Hematopoietic multipotent progenitor cell treated with erythropoietin and hydrocortisone succinate and interleukin-3 and kit ligand, for 8 days (in vitro differentiated cells): ENCODE measurements around the gene TSPAN18.

Source experiments
- DNase-seq: peaks from one replicate; pipeline ENCODE4 v3.0.0-alpha.2; 2015

Gene TSPAN18

GRCh38 chr11:44779736-44780520 is 53.2 kb downstream of the TSPAN18 start:
- no peak for DNase-seq

GRCh38 chr11:44780940-44781631 is 54.3 kb downstream of the TSPAN18 start:
- peak; percentile 99 for DNase-seq

- peak; percentile 59 for DNase-seq
These were observed 54.9 kb downstream of the TSPAN18 start for GRCh38 chr11:44781655-44782054.

GRCh38 chr11:44782478-44782877 is 55.7 kb downstream of the TSPAN18 start:
- DNase-seq, result no peak

- DNase-seq, result no peak
These were observed 57.6 kb downstream of the TSPAN18 start for GRCh38 chr11:44784436-44784760.

- no peak for DNase-seq
These were observed 58.1 kb downstream of the TSPAN18 start for GRCh38 chr11:44784851-44785250.

- peak; percentile 19 for DNase-seq
These were observed 59.3 kb downstream of the TSPAN18 start for GRCh38 chr11:44785856-44786607.

- no peak for DNase-seq
These were observed 60.3 kb downstream of the TSPAN18 start for GRCh38 chr11:44787070-44787469.

- no peak for DNase-seq
These were observed 61.2 kb downstream of the TSPAN18 start for GRCh38 chr11:44787981-44788380.

- no peak for DNase-seq
These were observed 61.9 kb downstream of the TSPAN18 start for GRCh38 chr11:44788536-44789261.

GRCh38 chr11:44789496-44789895 is 62.7 kb downstream of the TSPAN18 start:
- DNase-seq, result no peak

GRCh38 chr11:44790211-44790610 is 63.4 kb downstream of the TSPAN18 start:
- no peak for DNase-seq

GRCh38 chr11:44791316-44791925 is 64.7 kb downstream of the TSPAN18 start:
- no peak for DNase-seq

GRCh38 chr11:44792171-44792570 is 65.4 kb downstream of the TSPAN18 start:
- no peak for DNase-seq

GRCh38 chr11:44793350-44794090 is 66.8 kb downstream of the TSPAN18 start:
- DNase-seq, result no peak

GRCh38 chr11:44795803-44796535 is 69.2 kb downstream of the TSPAN18 start:
- DNase-seq, result no peak

- DNase-seq, result no peak
These were observed 70.3 kb downstream of the TSPAN18 start for GRCh38 chr11:44797051-44797450.

- DNase-seq, result no peak
These were observed 71.3 kb downstream of the TSPAN18 start for GRCh38 chr11:44797886-44798606.

- no peak for DNase-seq
These were observed 71.8 kb downstream of the TSPAN18 start for GRCh38 chr11:44798607-44798972.

GRCh38 chr11:44799012-44799411 is 72.2 kb downstream of the TSPAN18 start:
- DNase-seq, result no peak

- DNase-seq, result no peak
These were observed 75.6 kb downstream of the TSPAN18 start for GRCh38 chr11:44802347-44802746.
